ENCODE measurements around the gene INSR. TPM values are rescaled to one million over a fixed set of nuclear protein-coding genes. Genes with fewer than 3 reads are reported as not detected.
A peak's percentile ranks its signal among the peaks of the same experiment; 100 is the strongest.

Gene INSR
- total and polyA plus RNA-seq, 10 of the 15 experiments (the other 5 are each of a cell fraction or from before 2014, with no cell fraction given), result 4.2 to 34.9 (median 13.6) TPM

DNA sequence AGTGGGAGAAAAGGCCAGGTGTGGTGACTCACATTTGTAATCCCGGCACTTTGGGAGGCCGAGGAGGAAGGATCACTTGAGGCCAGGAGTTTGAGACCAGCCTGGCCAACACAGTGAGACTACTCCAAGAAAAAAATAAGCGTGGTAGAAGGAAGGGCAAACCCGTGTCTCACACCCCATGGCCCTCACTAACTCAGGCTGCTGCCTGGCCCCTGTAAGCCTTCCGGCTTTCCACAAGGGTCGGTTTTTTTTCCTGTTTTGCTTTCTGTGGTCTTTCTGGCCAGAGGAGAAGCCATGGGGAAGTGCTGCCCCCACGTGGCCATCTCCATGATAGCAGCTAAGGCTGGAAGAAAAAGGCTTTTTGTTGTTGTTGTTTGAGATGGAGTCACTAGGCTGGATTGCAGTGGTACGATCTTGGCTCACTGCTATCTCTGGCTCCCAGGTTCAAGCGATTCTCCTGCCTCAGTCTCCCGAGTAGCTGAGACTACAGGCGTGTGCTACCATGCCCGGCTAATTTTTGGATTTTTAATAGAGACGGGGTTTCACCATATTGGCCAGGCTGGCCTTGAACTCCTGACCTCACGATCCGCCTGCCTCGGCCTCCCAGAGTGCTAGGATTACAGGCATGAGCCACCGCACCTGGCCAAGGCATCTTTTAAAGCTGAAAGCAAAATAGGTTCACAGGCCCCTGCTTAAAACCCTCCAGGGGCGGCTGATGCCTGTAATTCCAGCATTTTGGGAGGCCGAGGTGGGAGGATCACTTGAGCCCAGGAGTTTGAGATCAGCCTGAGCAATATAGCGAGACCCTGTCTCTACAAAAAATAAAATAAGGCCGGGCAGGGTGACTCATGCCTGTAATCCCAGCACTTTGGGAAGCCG lies 47.0 kb upstream of the INSR start (continued):
- TF ChIP-seq, protein P1, sequence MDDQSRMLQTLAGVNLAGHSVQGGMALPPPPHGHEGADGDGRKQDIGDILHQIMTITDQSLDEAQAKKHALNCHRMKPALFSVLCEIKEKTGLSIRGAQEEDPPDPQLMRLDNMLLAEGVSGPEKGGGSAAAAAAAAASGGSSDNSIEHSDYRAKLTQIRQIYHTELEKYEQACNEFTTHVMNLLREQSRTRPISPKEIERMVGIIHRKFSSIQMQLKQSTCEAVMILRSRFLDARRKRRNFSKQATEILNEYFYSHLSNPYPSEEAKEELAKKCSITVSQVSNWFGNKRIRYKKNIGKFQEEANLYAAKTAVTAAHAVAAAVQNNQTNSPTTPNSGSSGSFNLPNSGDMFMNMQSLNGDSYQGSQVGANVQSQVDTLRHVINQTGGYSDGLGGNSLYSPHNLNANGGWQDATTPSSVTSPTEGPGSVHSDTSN (IDR thresholded peaks at IDR 0.05; ENCODE audit: insufficient replicate concordance, low read depth, low read length), result no peak
- TF ChIP-seq ZSCAN29 (IDR thresholded peaks at IDR 0.05), result no peak
- TF ChIP-seq, protein P2, sequence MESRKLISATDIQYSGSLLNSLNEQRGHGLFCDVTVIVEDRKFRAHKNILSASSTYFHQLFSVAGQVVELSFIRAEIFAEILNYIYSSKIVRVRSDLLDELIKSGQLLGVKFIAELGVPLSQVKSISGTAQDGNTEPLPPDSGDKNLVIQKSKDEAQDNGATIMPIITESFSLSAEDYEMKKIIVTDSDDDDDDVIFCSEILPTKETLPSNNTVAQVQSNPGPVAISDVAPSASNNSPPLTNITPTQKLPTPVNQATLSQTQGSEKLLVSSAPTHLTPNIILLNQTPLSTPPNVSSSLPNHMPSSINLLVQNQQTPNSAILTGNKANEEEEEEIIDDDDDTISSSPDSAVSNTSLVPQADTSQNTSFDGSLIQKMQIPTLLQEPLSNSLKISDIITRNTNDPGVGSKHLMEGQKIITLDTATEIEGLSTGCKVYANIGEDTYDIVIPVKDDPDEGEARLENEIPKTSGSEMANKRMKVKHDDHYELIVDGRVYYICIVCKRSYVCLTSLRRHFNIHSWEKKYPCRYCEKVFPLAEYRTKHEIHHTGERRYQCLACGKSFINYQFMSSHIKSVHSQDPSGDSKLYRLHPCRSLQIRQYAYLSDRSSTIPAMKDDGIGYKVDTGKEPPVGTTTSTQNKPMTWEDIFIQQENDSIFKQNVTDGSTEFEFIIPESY (IDR thresholded peaks at IDR 0.05), result no peak; the same call in 1 of the 2 replicates
- TF ChIP-seq SPI1 (IDR thresholded peaks at IDR 0.05; ENCODE audit: borderline replicate concordance, insufficient read depth, low read depth, low read length), result no peak
- TF ChIP-seq ZBED1 (IDR thresholded peaks at IDR 0.05; ENCODE audit: borderline replicate concordance), result no peak
- TF ChIP-seq NR2C2 (IDR thresholded peaks at IDR 0.05; ENCODE audit: borderline replicate concordance, control insufficient read depth, insufficient read length, low read depth), result no peak
- TF ChIP-seq BACH1 (IDR thresholded peaks at IDR 0.05; ENCODE audit: borderline replicate concordance), result no peak; the same call in 1 of the 2 replicates
- TF ChIP-seq BHLHE40 (IDR thresholded peaks at IDR 0.05; ENCODE audit: borderline replicate concordance in 1 of 2, low read depth in 2 of 2, low read length in 1 of 2), result peak in 1 of 2 experiments; percentile 29; a peak in 1 of 4 replicates

Measured in GM12878 (cell line).